ENCODE results near the gene SYT5.

GRCh38 chr19:55131421-55131820 is 48.7 kb downstream of the SYT5 start:
- no peak for TF ChIP-seq ZNF8 (CRISPR knock-in tag; IDR thresholded peaks at IDR 0.05)
- TF ChIP-seq ARNTL (CRISPR knock-in tag; IDR thresholded peaks at IDR 0.05; ENCODE audit: borderline replicate concordance, low read depth) = no peak
- no peak for TF ChIP-seq CREB5 (CRISPR knock-in tag; IDR thresholded peaks at IDR 0.05; ENCODE audit: low read depth)
- TF ChIP-seq SNAI2 (CRISPR knock-in tag; IDR thresholded peaks at IDR 0.05) = no peak
- TF ChIP-seq ESRRG (CRISPR knock-in tag; IDR thresholded peaks at IDR 0.05) = no peak
- TF ChIP-seq ZFP30 (CRISPR knock-in tag; IDR thresholded peaks at IDR 0.05) = no peak
- TF ChIP-seq PATZ1 (CRISPR knock-in tag; IDR thresholded peaks at IDR 0.05; ENCODE audit: borderline replicate concordance) = no peak
- TF ChIP-seq TOX (CRISPR knock-in tag; IDR thresholded peaks at IDR 0.05; ENCODE audit: borderline replicate concordance) = no peak
- TF ChIP-seq ZNF565 (CRISPR knock-in tag; conservative IDR thresholded peaks at IDR 0.05; ENCODE audit: low read depth) = no peak
- TF ChIP-seq PPARA (CRISPR knock-in tag; IDR thresholded peaks at IDR 0.05; ENCODE audit: borderline replicate concordance) = no peak
- no peak for TF ChIP-seq ZFP3 (CRISPR knock-in tag; IDR thresholded peaks at IDR 0.05)
- TF ChIP-seq RARB (CRISPR knock-in tag; IDR thresholded peaks at IDR 0.05) = no peak
- no peak for TF ChIP-seq OSR1 (CRISPR knock-in tag; IDR thresholded peaks at IDR 0.05)
- no peak for TF ChIP-seq TSHZ2 (CRISPR knock-in tag; IDR thresholded peaks at IDR 0.05)
